AG04450 (cell line): ENCODE measurements around the gene TICRR. TPM values are rescaled to one million over a fixed set of nuclear protein-coding genes. Genes with fewer than 3 reads are reported as not detected.

Source experiments
- CTCF ChIA-PET: fragments of 300-600, 350-600 bp; formaldehyde crosslinking; extraction: SDS; loops from one replicate; lab custom pipeline; 2022; ENCODE audit warnings: antibody characterized with exemption, inconsistent platforms; lab: Charles Lee
- POLR2A ChIA-PET: fragments of 350-600 bp; formaldehyde crosslinking; extraction: SDS; loops from one replicate; lab custom pipeline; 2021; ENCODE audit warnings: antibody characterized with exemption, inconsistent platforms; lab: Yijun Ruan, JAX
- DNase-seq: peaks from one replicate; pipeline ENCODE4 v3.0.0-alpha.2; 2011; ENCODE audit warnings: low read depth, low spot score
- H3K27ac ChIP-seq: one replicate; pipeline ENCODE4 v1.5.1; 2012; ENCODE audit warnings: low read depth, low read length, control low read depth
- H3K27me3 ChIP-seq: one replicate; pipeline ENCODE4 v1.6.0; 2012; ENCODE audit warnings: low read length; ENCODE audit not compliant: control insufficient read depth, insufficient read depth
- H3K4me3 ChIP-seq: 2 replicates; pipeline ENCODE4 v1.5.1; 2011; ENCODE audit warnings: mild to moderate bottlenecking, low read depth, low read length, control low read depth
- H3K9me3 ChIP-seq: 2 replicates; pipeline ENCODE4 v1.5.1; 2012; ENCODE audit warnings: low read length; ENCODE audit not compliant: control insufficient read depth, insufficient read depth
- polyA plus RNA-seq: library from polyadenylated mRNA; depleted of rRNA; stranded (reverse); fragments of >200 nt; gene quantifications from 2 replicates; pipeline ENCODE4 v1.2.3, GENCODE V29; 2011
- TF ChIP-seq, protein P1 (sequence below): IDR thresholded peaks from 2 replicates; pipeline ENCODE4 v1.5.1; 2011; ENCODE audit warnings: low read depth, low read length, control low read depth, inconsistent platforms

The TICRR gene
- polyA plus RNA-seq, 1 experiment, result 1.3 TPM

DNA sequence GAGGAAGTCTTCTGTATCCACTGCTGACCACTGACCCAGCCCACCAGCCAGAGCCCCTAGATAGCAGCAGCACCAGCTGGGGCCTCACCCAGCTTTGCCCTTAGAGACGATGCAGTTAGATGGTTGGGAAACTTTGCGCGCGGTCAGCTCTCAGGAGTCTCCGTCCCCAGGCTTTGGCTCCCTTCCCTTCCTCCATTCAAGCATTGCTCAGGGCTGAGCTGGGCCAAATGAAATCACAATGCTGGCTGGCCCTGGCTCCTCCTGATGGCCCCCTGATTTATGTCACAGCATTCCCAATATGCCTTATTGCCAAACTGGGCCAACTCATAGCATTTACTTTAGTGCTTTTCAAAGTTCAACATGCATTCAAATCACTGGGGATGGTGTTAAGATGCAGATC, 44.3 kb upstream of the TICRR start:
- Histone ChIP-seq H3K27ac (no peak overlapping the region), H3K4me3 (no peak overlapping the region), H3K9me3 (no peaks in the 10 kb centered on the region), H3K27me3 (peaks cover 17% of the 10 kb centered on the region)
- TF ChIP-seq, protein P1, sequence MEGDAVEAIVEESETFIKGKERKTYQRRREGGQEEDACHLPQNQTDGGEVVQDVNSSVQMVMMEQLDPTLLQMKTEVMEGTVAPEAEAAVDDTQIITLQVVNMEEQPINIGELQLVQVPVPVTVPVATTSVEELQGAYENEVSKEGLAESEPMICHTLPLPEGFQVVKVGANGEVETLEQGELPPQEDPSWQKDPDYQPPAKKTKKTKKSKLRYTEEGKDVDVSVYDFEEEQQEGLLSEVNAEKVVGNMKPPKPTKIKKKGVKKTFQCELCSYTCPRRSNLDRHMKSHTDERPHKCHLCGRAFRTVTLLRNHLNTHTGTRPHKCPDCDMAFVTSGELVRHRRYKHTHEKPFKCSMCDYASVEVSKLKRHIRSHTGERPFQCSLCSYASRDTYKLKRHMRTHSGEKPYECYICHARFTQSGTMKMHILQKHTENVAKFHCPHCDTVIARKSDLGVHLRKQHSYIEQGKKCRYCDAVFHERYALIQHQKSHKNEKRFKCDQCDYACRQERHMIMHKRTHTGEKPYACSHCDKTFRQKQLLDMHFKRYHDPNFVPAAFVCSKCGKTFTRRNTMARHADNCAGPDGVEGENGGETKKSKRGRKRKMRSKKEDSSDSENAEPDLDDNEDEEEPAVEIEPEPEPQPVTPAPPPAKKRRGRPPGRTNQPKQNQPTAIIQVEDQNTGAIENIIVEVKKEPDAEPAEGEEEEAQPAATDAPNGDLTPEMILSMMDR, result no peak
- CTCF ChIA-PET, result no interaction called here
- no peak for DNase-seq
- POLR2A ChIA-PET, result no interaction called here

DNA sequence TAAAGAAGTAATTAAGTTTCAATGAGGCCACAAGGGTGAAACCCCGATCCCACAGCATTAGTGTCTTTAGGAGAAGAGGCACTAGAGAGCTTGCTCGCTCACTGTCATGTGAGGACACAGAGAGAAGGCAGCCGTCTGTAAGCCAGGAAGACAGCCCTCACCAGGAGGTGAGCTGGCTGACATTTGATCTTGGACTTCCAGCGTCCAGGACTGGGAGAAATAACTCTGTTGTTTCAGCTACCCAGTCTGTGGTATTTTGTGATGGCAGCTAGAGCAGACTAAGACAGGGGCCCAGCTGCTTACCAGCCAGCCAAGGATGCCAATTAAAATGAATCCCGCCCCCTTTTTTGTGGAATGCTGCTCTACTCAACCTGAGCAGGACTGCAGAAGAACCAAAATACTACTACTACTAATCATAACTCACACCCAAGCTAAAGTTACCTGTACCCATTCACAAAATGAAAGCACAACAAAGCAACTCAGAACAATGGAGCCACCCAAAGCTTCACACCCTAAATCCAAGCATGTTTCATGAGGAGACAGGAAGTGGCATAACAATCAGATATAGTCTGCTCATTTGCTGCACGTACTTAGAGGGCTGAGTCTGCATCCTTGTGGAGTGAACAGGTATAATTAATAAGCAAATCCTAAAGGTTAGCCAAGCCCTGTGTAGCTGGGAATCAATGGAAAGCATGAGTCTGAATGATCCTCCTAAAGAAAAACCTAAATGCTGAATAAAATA, 43.3 kb upstream of the TICRR start:
- Histone ChIP-seq H3K27ac (no peak overlapping the region), H3K9me3 (no peaks in the 10 kb centered on the region), H3K4me3 (no peak overlapping the region), H3K27me3 (peaks cover 14% of the 10 kb centered on the region)
- POLR2A ChIA-PET, result no interaction called here
- DNase-seq, result no peak
- TF ChIP-seq, protein P1, result no peak
- CTCF ChIA-PET, result interaction anchor here (1.8 kb wide), 1 partner anchor 174 kb away, joined by 6 read pairs; no protein-coding TSS in a partner anchor

DNA sequence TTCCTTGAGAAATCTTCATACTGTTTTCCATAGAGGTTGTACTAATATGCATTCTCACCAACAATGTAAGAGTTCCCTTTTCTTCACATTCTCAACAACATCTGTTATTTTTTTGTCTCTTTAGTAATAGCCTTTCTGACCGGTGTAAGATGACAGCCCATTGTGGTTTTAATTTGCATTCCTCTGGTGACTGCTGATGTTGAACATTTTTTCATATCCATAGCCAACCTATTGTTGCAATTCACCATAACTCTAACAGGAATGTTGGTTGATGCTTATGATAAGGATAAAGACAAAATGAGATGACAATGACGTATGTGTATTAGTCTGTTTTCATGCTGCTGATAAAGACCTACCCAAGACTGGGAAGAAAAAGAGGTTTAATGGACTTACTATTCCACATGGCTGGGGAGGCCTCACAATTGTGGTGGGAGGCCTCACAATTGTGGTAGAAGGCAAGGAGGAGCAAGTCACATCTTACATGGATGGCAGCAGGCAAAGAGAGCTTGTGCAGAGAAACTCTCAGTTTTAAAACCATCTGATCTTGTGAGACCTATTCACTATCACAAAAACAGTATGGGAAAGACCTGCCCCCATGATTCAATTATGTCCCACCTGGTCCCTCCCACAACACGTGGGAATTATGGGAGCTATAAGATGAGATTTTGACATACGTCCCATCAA, 41.3 kb upstream of the TICRR start:
- TF ChIP-seq, protein P1, result no peak
- H3K27me3 ChIP-seq, result peaks cover 7% of the 10 kb centered on the region
- peaks cover 4% of the 10 kb centered on the region; the same call in 1 of the 2 replicates for H3K9me3 ChIP-seq
- ChIA-PET CTCF (no interaction called here), POLR2A (no interaction called here)
- H3K27ac ChIP-seq, result no peak overlapping the region
- DNase-seq, result no peak
- no peak overlapping the region for H3K4me3 ChIP-seq

DNA sequence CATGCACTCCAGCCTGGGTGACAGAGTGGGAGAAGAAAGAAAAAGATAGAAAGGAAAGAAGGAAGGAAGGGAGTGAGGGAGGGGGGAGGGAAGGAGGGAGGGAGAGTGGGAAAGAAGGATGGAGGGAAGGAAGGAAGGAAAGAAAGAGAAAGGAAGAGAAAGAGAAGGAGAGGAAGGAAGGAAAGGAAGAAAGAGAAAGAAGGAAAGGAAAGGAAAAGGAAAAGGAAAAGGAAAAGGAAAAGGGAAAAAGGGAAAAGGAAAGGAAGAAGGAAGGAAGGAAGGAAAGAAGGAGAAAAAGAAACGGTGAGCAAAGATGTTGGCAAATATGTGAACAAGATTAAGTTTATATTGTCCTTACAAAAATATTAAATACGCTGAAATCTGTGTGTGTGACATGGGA, 36.2 kb upstream of the TICRR start:
- Histone ChIP-seq H3K4me3 (no peak overlapping the region), H3K27ac (no peak overlapping the region), H3K9me3 (peaks cover 4% of the 10 kb centered on the region; the same call in 1 of the 2 replicates), H3K27me3 (no peaks in the 10 kb centered on the region)
- ChIA-PET POLR2A (no interaction called here), CTCF (no interaction called here)
- TF ChIP-seq, protein P1, result no peak
- no peak for DNase-seq

DNA sequence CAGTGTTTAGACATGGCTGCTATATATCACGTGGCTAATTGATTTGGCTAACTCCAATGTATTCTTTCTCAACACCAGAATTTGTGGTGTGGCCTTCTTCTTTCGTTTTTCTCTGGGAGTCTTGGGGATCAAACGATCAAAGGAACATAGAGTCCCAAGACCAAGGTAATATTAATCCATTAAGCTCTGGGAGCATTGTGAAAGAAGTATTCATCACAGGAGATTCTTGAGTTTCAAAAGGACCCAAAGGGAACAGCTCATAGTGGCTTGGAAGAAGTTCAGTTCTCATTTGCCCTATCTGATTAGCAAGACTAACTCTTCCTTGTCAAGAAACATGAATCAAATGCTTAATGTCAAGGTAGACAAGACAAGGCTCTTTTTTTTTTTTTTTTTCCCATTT, 32.9 kb upstream of the TICRR start:
- POLR2A ChIA-PET, result no interaction called here
- no peak for DNase-seq
- H3K27ac ChIP-seq, result no peak overlapping the region
- H3K27me3 ChIP-seq, result no peaks in the 10 kb centered on the region
- CTCF ChIA-PET, result no interaction called here
- no peak overlapping the region for H3K4me3 ChIP-seq
- TF ChIP-seq, protein P1, result no peak
- H3K9me3 ChIP-seq, result peaks cover 3% of the 10 kb centered on the region; the same call in 1 of the 2 replicates
